Glomerular endothelial cell (primary cell): ENCODE data around the gene ABCA3. TPM values are rescaled to one million over a fixed set of nuclear protein-coding genes. Genes with fewer than 3 reads are reported as not detected.
"Not testable (repeated sequence)": the region's sequence is repeated elsewhere in the genome, so short reads cannot be mapped to it uniquely, and the experiment has no call there.

ENCODE experiments used
- DNase-seq: peaks from one replicate; pipeline ENCODE4 v3.0.0-alpha.2; 2011; ENCODE audit warnings: low read depth, low spot score; ENCODE audit errors: extremely low read depth
- total RNA-seq: library from RNA; depleted of rRNA; stranded (reverse); fragments of >200 nt; gene quantifications from 2 replicates; pipeline ENCODE4 v1.2.3, GENCODE V29; 2015

The ABCA3 gene
- total RNA-seq, 1 donor from 2014 or later, result 79.5 TPM

- DNase-seq, result no peak
These were observed 57.5 kb downstream of the ABCA3 start for GRCh38 chr16:2282866-2283555.

DNA sequence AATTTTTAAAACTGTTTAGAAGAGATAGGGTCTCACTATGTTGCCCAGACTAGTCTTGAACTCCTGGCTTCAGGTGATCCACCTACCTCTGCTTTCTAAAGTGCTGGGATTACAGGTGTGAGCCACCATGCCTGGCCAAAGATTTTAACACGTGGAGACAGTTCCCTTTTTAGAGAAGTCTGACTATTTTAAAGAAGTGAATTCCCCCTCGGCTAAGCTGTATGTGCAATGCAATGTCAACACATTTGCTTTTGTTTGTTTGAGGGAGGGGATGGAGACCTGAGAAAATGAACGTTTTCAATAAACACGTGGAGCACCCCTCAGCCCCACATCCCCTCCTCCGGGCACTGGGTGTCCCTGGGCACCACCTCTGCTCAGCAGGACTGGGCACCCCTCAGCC, 58.3 kb downstream of the ABCA3 start:
- DNase-seq, result no peak

- DNase-seq, result no peak
These were observed 59.5 kb downstream of the ABCA3 start for GRCh38 chr16:2280981-2281542.

GRCh38 chr16:2280461-2280860, 60.1 kb downstream of the ABCA3 start:
- no peak for DNase-seq

- no peak for DNase-seq
These were observed 61.4 kb downstream of the ABCA3 start for GRCh38 chr16:2278956-2279800.

- no peak for DNase-seq
These were observed 62.3 kb downstream of the ABCA3 start for GRCh38 chr16:2278272-2278608.

- DNase-seq, result no peak
These were observed 62.9 kb downstream of the ABCA3 start for GRCh38 chr16:2277466-2278271.

GRCh38 chr16:2276368-2277195, 63.9 kb downstream of the ABCA3 start:
- DNase-seq, result no peak

DNA sequence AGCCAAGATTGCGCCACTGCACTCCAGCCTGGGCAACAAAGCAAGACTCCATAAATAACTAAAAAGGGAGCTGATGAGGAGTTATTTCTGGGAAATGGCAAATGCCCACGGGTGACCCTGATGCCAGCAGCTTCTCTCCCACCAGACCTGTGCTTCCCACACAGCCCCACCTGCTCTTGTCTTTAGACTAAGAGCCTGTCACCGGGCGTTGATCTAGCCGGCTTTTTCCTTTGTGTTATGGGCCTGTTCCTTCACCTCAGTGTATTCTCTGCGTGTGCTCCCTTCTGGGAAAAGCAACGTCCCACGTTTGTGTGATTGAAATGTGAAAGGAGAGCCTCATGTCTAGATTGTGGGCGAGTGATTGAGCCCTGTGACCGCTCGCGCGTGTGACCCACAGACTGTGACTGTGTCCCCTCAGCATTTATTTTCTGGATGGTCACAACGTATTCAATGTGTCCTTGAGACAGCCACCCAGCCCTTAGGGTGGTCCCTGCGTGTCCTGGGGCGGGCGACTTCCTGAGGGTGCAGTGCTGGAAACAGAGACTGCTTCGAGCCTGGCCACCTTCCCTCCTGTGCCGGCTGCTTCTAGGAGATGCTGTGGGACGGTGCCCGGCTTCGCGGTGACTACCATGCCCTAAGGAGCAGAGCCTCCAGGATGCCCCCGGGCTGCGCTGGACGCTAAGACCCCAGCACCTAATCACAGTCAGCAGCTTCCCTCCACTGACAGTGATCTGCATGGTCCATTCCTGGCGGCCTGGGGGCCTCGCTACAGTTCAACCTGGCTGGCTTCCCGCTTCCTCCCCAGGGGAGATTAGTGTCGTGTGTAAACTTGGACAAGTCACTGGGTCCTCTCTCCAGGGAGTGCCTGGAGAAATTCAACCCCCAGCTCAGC, 64.8 kb downstream of the ABCA3 start:
- DNase-seq, result no peak

- no peak for DNase-seq
These were observed 66.6 kb downstream of the ABCA3 start for GRCh38 chr16:2273931-2274330.

DNA sequence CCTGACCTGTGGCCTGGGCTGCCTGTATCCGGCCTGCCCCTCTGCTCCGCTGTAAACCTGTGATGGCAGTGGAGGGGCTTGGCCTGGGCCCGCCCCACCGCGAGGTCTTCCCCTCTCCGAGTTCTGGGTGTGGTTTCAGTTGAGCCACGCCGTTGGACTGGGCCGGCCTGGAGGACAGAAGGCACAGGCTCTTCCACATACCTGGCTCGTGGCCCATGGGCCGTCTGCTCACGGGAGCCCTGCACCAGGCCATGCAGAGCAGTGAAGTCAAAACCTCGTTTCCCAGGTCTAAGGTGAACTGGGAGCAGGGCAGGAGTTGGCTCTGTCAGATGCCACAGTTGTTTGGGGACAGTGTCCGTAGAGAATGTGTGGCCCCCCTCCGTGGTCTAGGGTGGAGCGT, 67.0 kb downstream of the ABCA3 start:
- no peak for DNase-seq

GRCh38 chr16:2271848-2272461, 68.6 kb downstream of the ABCA3 start:
- no peak for DNase-seq

GRCh38 chr16:2270588-2271470, 69.7 kb downstream of the ABCA3 start:
- DNase-seq, result no peak

- no peak for DNase-seq
These were observed 70.5 kb downstream of the ABCA3 start for GRCh38 chr16:2270070-2270462.

GRCh38 chr16:2267913-2268666, 72.4 kb downstream of the ABCA3 start, which contains the start of gene RNPS1:
Gene RNPS1, minus strand, starts transcription at chr16:2268126. Its CDS starts 3,483 bp downstream, at chr16:2264643.
- peak; percentile 66 for DNase-seq

DNA sequence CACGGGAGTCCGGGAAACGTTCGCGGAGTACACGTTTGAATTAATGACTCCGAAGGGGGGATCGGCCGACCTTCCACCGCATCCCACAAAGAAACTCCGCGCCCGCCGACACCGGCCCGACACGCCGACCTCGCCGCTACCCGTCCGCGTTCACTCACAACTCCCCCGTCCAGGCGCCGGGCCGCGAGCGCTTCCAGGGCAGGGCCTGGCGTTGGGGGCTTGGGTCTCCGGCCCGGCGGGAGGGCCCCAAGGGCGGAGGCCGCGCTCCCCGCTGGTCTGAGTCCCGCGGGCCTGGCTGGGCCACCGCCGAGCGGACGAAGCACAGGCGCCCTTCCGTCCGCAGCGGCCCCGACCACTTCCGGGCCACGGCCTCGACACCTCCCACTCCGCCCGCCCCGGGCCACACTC, 73.0 kb downstream of the ABCA3 start:
- DNase-seq, result not testable (repeated sequence)

GRCh38 chr16:2266887-2267286, 73.6 kb downstream of the ABCA3 start:
- not testable (repeated sequence) for DNase-seq
